Transverse colon (tissue), 4 donors: ENCODE measurements around the gene NCR2.

Experiments used
- CTCF ChIP-seq, 5 experiments: fragments of 200-600 bp in 3 of 5; fragments of 450-650 bp in 2 of 5; sonication (generic) in 3 of 5; IDR thresholded peaks; 1 replicate in 2 of 5; 2 replicates in 3 of 5; pipeline ENCODE4 v1.5.1; 2016 to 2017; ENCODE audit warnings: antibody characterized with exemption in 5 of 5, inconsistent platforms in 3 of 5, mild to moderate bottlenecking in 2 of 5, moderate library complexity in 1 of 5
- EP300 ChIP-seq: sonication (generic); formaldehyde crosslinking; IDR thresholded peaks from one replicate; pipeline ENCODE4 v1.6.1; 2017; ENCODE audit warnings: antibody characterized with exemption, low read depth
- POLR2A ChIP-seq: fragments of 450-650 bp; IDR thresholded peaks from one replicate; pipeline ENCODE4 v1.6.1; 2016; ENCODE audit warnings: antibody characterized with exemption, mild to moderate bottlenecking, moderate library complexity
- POLR2AphosphoS5 ChIP-seq, 3 donors: sonication (generic); formaldehyde crosslinking; IDR thresholded peaks; one replicate each; pipeline ENCODE4 v1.6.1; 2016; ENCODE audit warnings: antibody characterized with exemption in 3 of 3

- TF ChIP-seq CTCF (IDR thresholded peaks at IDR 0.05) = no peak
- no peak for TF ChIP-seq POLR2A
- TF ChIP-seq EP300 = no peak
- TF ChIP-seq POLR2AphosphoS5 (IDR thresholded peaks at IDR 0.05) = no peak
Observed at GRCh38 chr6:41353333-41353732, 17.9 kb downstream of the NCR2 start.
